DOHH2 (cell line): ENCODE data around the gene HOXA9.

Experiments
- H3F3A ChIP-seq: fragments of 200-600 bp; sonication (generic), shearing (Covaris generic); 2 replicates; pipeline ENCODE4 v1.6.0; 2016; ENCODE audit warnings: antibody characterized with exemption, mild to moderate bottlenecking; ENCODE audit not compliant: control insufficient read depth, insufficient read depth
- H3K27ac ChIP-seq: fragments of 200-600 bp; sonication (generic); 2 replicates; pipeline ENCODE4 v1.5.1; 2014; ENCODE audit warnings: low read depth, mild to moderate bottlenecking, low read length, moderate library complexity
- H3K27me3 ChIP-seq: fragments of 200-600 bp; sonication (generic); 2 replicates; pipeline ENCODE4 v1.6.1; 2014; ENCODE audit warnings: mild to moderate bottlenecking, low read length, mixed read lengths; ENCODE audit not compliant: control insufficient read depth
- H3K36me3 ChIP-seq: fragments of 200-600 bp; sonication (generic); 2 replicates; pipeline ENCODE4 v1.6.1; 2014; ENCODE audit warnings: mild to moderate bottlenecking, low read length, moderate library complexity, mixed read lengths; ENCODE audit not compliant: control insufficient read depth
- H3K4me1 ChIP-seq: fragments of 200-600 bp; sonication (generic); 2 replicates; pipeline ENCODE4 v1.6.1; 2014; ENCODE audit warnings: mild to moderate bottlenecking, low read length, mixed read lengths; ENCODE audit not compliant: control insufficient read depth
- H3K4me2 ChIP-seq: fragments of 200-600 bp; sonication (generic); 2 replicates; pipeline ENCODE4 v1.6.0; 2014; ENCODE audit warnings: mild to moderate bottlenecking, low read length, moderate library complexity
- H3K4me3 ChIP-seq: fragments of 200-600 bp; sonication (generic); 2 replicates; pipeline ENCODE4 v1.5.1; 2014; ENCODE audit warnings: mild to moderate bottlenecking, low read length, mixed read lengths
- H3K79me2 ChIP-seq: fragments of 200-600 bp; sonication (generic); 2 replicates; pipeline ENCODE4 v1.6.1; 2014; ENCODE audit warnings: mild to moderate bottlenecking, low read length, mixed read lengths; ENCODE audit not compliant: control insufficient read depth
- H3K9me2 ChIP-seq: fragments of 200-600 bp; sonication (generic); replicated peaks from 2 replicates; pipeline ENCODE4 v1.6.1; 2014; ENCODE audit warnings: mild to moderate bottlenecking, low read length, mixed read lengths; ENCODE audit not compliant: control insufficient read depth
- H3K9me3 ChIP-seq: fragments of 200-600 bp; sonication (generic); 2 replicates; pipeline ENCODE4 v1.6.1; 2014; ENCODE audit warnings: antibody characterized with exemption, low read length, mixed read lengths; ENCODE audit not compliant: control insufficient read depth, insufficient read depth
- H4K20me1 ChIP-seq: fragments of 200-600 bp; sonication (generic); 2 replicates; pipeline ENCODE4 v1.6.0; 2014; ENCODE audit warnings: low read depth, mild to moderate bottlenecking, antibody characterized with exemption, low read length, moderate library complexity; ENCODE audit not compliant: control insufficient read depth, insufficient read depth
- EZH2phosphoT487 ChIP-seq: fragments of 200-600 bp; sonication (generic); IDR thresholded peaks from 2 replicates; pipeline ENCODE4 v1.6.1; 2017; ENCODE audit warnings: borderline replicate concordance, mild to moderate bottlenecking, antibody characterized with exemption, low read length, moderate library complexity, mixed read lengths
- TF ChIP-seq, protein P1 (sequence below): fragments of 200-600 bp; sonication (generic); IDR thresholded peaks from one replicate; pipeline ENCODE4 v1.5.1; 2014; ENCODE audit warnings: antibody characterized with exemption, mild to moderate bottlenecking, low read depth, low read length; ENCODE audit not compliant: poor library complexity, severe bottlenecking

Gene HOXA9

GRCh38 chr7:27119412-27119911 lies 45.9 kb downstream of the HOXA9 start:
- no peak overlapping the region for H3K27ac ChIP-seq
- no peaks in the 10 kb centered on the region for H3K27me3 ChIP-seq
- no peak for TF ChIP-seq EZH2phosphoT487
- TF ChIP-seq, protein P1, sequence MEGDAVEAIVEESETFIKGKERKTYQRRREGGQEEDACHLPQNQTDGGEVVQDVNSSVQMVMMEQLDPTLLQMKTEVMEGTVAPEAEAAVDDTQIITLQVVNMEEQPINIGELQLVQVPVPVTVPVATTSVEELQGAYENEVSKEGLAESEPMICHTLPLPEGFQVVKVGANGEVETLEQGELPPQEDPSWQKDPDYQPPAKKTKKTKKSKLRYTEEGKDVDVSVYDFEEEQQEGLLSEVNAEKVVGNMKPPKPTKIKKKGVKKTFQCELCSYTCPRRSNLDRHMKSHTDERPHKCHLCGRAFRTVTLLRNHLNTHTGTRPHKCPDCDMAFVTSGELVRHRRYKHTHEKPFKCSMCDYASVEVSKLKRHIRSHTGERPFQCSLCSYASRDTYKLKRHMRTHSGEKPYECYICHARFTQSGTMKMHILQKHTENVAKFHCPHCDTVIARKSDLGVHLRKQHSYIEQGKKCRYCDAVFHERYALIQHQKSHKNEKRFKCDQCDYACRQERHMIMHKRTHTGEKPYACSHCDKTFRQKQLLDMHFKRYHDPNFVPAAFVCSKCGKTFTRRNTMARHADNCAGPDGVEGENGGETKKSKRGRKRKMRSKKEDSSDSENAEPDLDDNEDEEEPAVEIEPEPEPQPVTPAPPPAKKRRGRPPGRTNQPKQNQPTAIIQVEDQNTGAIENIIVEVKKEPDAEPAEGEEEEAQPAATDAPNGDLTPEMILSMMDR = no peak
- no peaks in the 10 kb centered on the region for H3K4me1 ChIP-seq
- no peaks in the 10 kb centered on the region for H3K9me2 ChIP-seq
- no peaks in the 10 kb centered on the region for H4K20me1 ChIP-seq
- H3K79me2 ChIP-seq = no peaks in the 10 kb centered on the region
- H3K9me3 ChIP-seq = no peaks in the 10 kb centered on the region
- no peaks in the 10 kb centered on the region for H3F3A ChIP-seq
- no peaks in the 10 kb centered on the region for H3K36me3 ChIP-seq
- H3K4me3 ChIP-seq = no peak overlapping the region
- H3K4me2 ChIP-seq = no peak overlapping the region

DNA sequence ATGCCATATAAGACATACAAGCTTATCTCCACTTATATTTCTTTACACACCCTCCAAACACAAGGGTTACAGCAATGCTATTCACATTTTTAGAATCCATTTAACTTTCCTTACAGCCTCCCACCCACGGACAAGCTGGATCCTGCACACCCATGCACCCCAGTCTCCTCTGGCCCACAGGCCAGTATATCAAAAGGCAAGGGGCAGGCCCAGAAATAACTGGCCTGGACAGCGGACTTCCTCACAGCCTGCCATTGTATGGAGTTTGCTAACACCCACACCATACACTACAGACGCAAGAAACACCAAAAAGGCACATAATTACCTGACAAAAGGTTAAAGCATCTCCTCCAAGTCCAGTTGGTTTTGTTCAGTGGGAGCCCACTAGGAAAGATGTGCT lies 46.8 kb downstream of the HOXA9 start:
- no peaks in the 10 kb centered on the region for H3F3A ChIP-seq
- no peaks in the 10 kb centered on the region for H3K9me3 ChIP-seq
- no peaks in the 10 kb centered on the region for H3K36me3 ChIP-seq
- no peaks in the 10 kb centered on the region for H4K20me1 ChIP-seq
- H3K4me2 ChIP-seq = no peak overlapping the region
- no peaks in the 10 kb centered on the region for H3K4me1 ChIP-seq
- no peak overlapping the region for H3K27ac ChIP-seq
- TF ChIP-seq, protein P1 = no peak
- TF ChIP-seq EZH2phosphoT487 = no peak
- no peaks in the 10 kb centered on the region for H3K79me2 ChIP-seq
- H3K4me3 ChIP-seq = no peak overlapping the region
- no peaks in the 10 kb centered on the region for H3K27me3 ChIP-seq
- H3K9me2 ChIP-seq = no peaks in the 10 kb centered on the region

GRCh38 chr7:27117887-27118491 lies 47.3 kb downstream of the HOXA9 start:
- Histone ChIP-seq H3K9me3 (no peaks in the 10 kb centered on the region), H3K4me2 (no peak overlapping the region), H3K9me2 (no peaks in the 10 kb centered on the region), H3F3A (no peaks in the 10 kb centered on the region), H3K79me2 (no peaks in the 10 kb centered on the region), H4K20me1 (no peaks in the 10 kb centered on the region), H3K4me3 (no peak overlapping the region), H3K27ac (no peak overlapping the region), H3K36me3 (no peaks in the 10 kb centered on the region), H3K4me1 (no peaks in the 10 kb centered on the region), H3K27me3 (no peaks in the 10 kb centered on the region)
- TF ChIP-seq EZH2phosphoT487 = no peak
- TF ChIP-seq, protein P1 = no peak
